MCF 10A (cell line): ENCODE measurements around the gene SERINC5. TPM values are rescaled to one million over a fixed set of nuclear protein-coding genes. Genes with fewer than 3 reads are reported as not detected.

ENCODE experiments used
- BruUV-seq: library from RNA; stranded (reverse); fragments of 400-500 nt; replicated peaks from 2 replicates; lab custom pipeline; 2021; lab: Mats Ljungman, UMichigan
- CTCF ChIA-PET: fragments of 300-600 bp; sonication (Branson Sonifier 250); formaldehyde crosslinking; extraction: SDS; loops from one replicate; lab custom pipeline; 2021; ENCODE audit warnings: antibody characterized with exemption, inconsistent platforms; lab: Yijun Ruan, JAX
- POLR2A ChIA-PET: fragments of 300-600, 350-650 bp; sonication (Branson Sonifier 250); formaldehyde crosslinking; extraction: SDS; loops from one replicate; lab custom pipeline; 2020; ENCODE audit warnings: antibody characterized with exemption, inconsistent platforms; lab: Yijun Ruan, JAX
- DNase-seq: peaks from one replicate; pipeline ENCODE4 v3.0.0-alpha.2; 2018; ENCODE audit not compliant: unreplicated experiment
- H3K27ac Mint-ChIP-seq: one replicate; pipeline ENCODE4 v1.8.0; 2022; ENCODE audit warnings: mild to moderate bottlenecking, low read depth, mixed read lengths; ENCODE audit not compliant: unreplicated experiment
- H3K27me3 Mint-ChIP-seq: one replicate; pipeline ENCODE4 v1.8.0; 2022; ENCODE audit warnings: mixed read lengths; ENCODE audit not compliant: insufficient read depth, unreplicated experiment
- H3K36me3 Mint-ChIP-seq: one replicate; pipeline ENCODE4 v1.8.0; 2022; ENCODE audit warnings: mild to moderate bottlenecking, moderate library complexity, mixed read lengths; ENCODE audit not compliant: insufficient read depth, unreplicated experiment
- H3K4me1 Mint-ChIP-seq: one replicate; pipeline ENCODE4 v1.8.0; 2022; ENCODE audit warnings: mixed read lengths; ENCODE audit not compliant: insufficient read depth, unreplicated experiment
- H3K4me3 Mint-ChIP-seq: one replicate; pipeline ENCODE4 v1.8.0; 2022; ENCODE audit warnings: mild to moderate bottlenecking, moderate library complexity, mixed read lengths; ENCODE audit not compliant: unreplicated experiment
- H3K9me3 Mint-ChIP-seq: one replicate; pipeline ENCODE4 v1.8.0; 2022; ENCODE audit warnings: mixed read lengths; ENCODE audit not compliant: unreplicated experiment
- CTCF ChIP-seq: fragments of 200-600 bp; IDR thresholded peaks from one replicate; pipeline ENCODE4 v1.8.0; 2022; ENCODE audit warnings: antibody characterized with exemption, mild to moderate bottlenecking; ENCODE audit not compliant: unreplicated experiment
- intact Hi-C: fragments of 100-400 bp; cut with micrococcal nuclease; formaldehyde crosslinking; loops from 2 replicates; pipeline ENCODE4 v1.14.1; 2022
- total RNA-seq: library from RNA; stranded (reverse); gene quantifications from 2 replicates; pipeline ENCODE4 v1.2.3, GENCODE V29; 2022

The SERINC5 gene
- total RNA-seq, 1 experiment from 2014 or later: 17.1 TPM

DNA sequence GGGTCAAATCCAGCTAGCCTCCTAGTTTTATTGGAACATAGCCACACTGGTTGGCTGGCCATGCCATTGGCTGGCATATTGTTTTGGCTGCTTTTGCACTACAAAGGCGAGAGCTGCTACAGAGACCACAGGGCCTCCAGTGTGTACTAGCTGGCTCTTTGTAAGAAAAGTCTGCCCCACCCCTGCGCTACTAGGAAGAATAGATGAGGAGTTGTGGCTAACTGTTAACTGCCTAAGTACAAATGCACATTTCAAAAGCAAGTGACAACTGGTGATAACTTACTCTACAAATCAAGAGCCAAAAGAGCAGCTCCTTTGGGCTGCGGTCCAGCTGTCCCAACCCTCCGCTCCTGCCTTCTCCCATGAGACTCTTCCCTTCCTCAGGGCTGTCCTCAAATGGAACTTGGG is 63.9 kb downstream of the SERINC5 start:
- no peak for DNase-seq
- intact Hi-C loops: no loop called here
- ChIA-PET POLR2A (no interaction called here), CTCF (interaction anchor here (0.6 kb wide), 1 partner anchor 95 kb away, joined by 3 read pairs; no protein-coding TSS in a partner anchor)
- H3K27ac Mint-ChIP-seq: no peak overlapping the region
- BruUV-seq: no TSS peak
- H3K36me3 Mint-ChIP-seq: peaks cover 10% of the 10 kb centered on the region
- H3K27me3 Mint-ChIP-seq: no peaks in the 10 kb centered on the region
- no peaks in the 10 kb centered on the region for H3K9me3 Mint-ChIP-seq
- no peak overlapping the region for H3K4me3 Mint-ChIP-seq
- no peak for TF ChIP-seq CTCF
- peaks cover 21% of the 10 kb centered on the region for H3K4me1 Mint-ChIP-seq

DNA sequence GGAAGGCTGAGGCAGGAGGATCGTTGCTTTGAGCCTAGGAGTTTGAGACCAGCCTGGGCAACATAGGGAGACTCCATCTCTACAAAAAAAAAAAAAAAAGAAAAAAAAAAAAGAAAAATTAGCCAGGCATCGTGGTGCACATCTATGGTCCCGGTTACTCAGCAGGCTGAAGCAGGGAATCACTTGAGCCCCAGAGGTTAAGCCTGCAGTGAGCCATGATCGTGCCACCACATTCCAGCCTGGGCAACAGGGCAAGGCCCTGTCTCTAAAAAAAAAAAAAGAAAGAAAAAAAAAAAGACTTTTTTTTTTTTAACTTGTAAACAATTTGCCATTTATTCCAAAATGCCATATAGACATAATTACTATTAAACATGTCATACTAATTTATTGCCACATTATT is 64.5 kb downstream of the SERINC5 start:
- no peaks in the 10 kb centered on the region for H3K27me3 Mint-ChIP-seq
- DNase-seq: no peak
- no peak overlapping the region for H3K27ac Mint-ChIP-seq
- no TSS peak for BruUV-seq
- H3K9me3 Mint-ChIP-seq: no peaks in the 10 kb centered on the region
- intact Hi-C loops: no loop called here
- ChIA-PET POLR2A (no interaction called here), CTCF (interaction anchor here (0.6 kb wide), 1 partner anchor 95 kb away, joined by 3 read pairs; no protein-coding TSS in a partner anchor)
- peaks cover 16% of the 10 kb centered on the region for H3K36me3 Mint-ChIP-seq
- H3K4me3 Mint-ChIP-seq: no peak overlapping the region
- TF ChIP-seq CTCF: no peak
- H3K4me1 Mint-ChIP-seq: peaks cover 25% of the 10 kb centered on the region

DNA sequence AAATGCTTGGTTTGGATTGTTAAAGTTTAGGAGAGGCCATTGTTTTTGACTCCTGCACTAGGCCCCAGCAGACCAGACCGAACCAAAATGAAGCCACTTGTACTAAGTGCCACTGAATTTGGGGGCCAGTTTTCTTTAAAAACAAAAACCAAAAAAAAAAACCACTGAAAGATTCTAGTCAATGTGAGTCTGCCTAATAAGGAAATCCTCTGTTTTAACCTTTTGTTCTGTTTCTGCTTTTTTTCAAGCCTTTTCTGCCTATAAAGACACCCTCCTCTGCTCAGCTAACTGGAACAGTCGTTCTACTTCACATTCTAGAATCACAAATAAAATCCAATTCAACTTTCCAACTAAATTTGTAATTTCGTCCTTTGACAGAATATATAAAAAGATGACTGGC is 64.9 kb downstream of the SERINC5 start:
- POLR2A ChIA-PET: no interaction called here
- Mint-ChIP-seq H3K9me3 (no peaks in the 10 kb centered on the region), H3K27me3 (no peaks in the 10 kb centered on the region), H3K27ac (no peak overlapping the region), H3K4me3 (no peak overlapping the region), H3K36me3 (peaks cover 14% of the 10 kb centered on the region), H3K4me1 (peaks cover 26% of the 10 kb centered on the region)
- intact Hi-C loops: no loop called here
- DNase-seq: no peak
- TF ChIP-seq CTCF: no peak
- BruUV-seq: no TSS peak
- CTCF ChIA-PET: no interaction called here

- no peak overlapping the region for H3K4me3 Mint-ChIP-seq
- H3K27ac Mint-ChIP-seq: no peak overlapping the region
- no peak for DNase-seq
- intact Hi-C loops: no loop called here
- ChIA-PET CTCF (interaction anchor here (0.6 to 0.7 kb wide), 2 partner anchors 98 to 305 kb away, joined by 3 to 4 read pairs; no protein-coding TSS in a partner anchor), POLR2A (interaction anchor here (1.0 kb wide), 1 partner anchor 57 kb away, joined by 4 read pairs; no protein-coding TSS in a partner anchor)
- no TSS peak for BruUV-seq
- H3K4me1 Mint-ChIP-seq: peaks cover 23% of the 10 kb centered on the region
- peaks cover 6% of the 10 kb centered on the region for H3K36me3 Mint-ChIP-seq
- no peaks in the 10 kb centered on the region for H3K27me3 Mint-ChIP-seq
- no peaks in the 10 kb centered on the region for H3K9me3 Mint-ChIP-seq
- no peak for TF ChIP-seq CTCF
Observed at GRCh38 chr5:80189701-80190100, 66.1 kb downstream of the SERINC5 start.
